GM10248 (cell line): ENCODE data around the gene SELENBP1.

Source experiments
- CTCF ChIA-PET: fragments of 300-600 bp; sonication (Branson Sonifier 250); formaldehyde crosslinking; extraction: SDS; loops from one replicate; lab custom pipeline; 2021; ENCODE audit warnings: antibody characterized with exemption; lab: Yijun Ruan, JAX
- POLR2A ChIA-PET: fragments of 350-650 bp; sonication (Branson Sonifier 250); formaldehyde crosslinking; extraction: SDS; loops from one replicate; lab custom pipeline; 2020; ENCODE audit warnings: antibody characterized with exemption; lab: Yijun Ruan, JAX
- DNase-seq: peaks from one replicate; pipeline ENCODE4 v3.0.0; 2012; ENCODE audit errors: extremely low spot score
- CTCF ChIP-seq: IDR thresholded peaks from 2 replicates; pipeline ENCODE4 v1.5.1; 2012; ENCODE audit warnings: mild to moderate bottlenecking, low read depth; ENCODE audit errors: extremely low read depth, missing control alignments, control extremely low read depth

Gene SELENBP1

GRCh38 chr1:151386002-151386401 lies 13.5 kb upstream of the SELENBP1 start:
- CTCF ChIA-PET = interaction anchor here (1.0 to 2.1 kb wide), 2 partner anchors 11 to 286 kb away, joined by 3 to 7 read pairs; no protein-coding TSS in a partner anchor

DNA sequence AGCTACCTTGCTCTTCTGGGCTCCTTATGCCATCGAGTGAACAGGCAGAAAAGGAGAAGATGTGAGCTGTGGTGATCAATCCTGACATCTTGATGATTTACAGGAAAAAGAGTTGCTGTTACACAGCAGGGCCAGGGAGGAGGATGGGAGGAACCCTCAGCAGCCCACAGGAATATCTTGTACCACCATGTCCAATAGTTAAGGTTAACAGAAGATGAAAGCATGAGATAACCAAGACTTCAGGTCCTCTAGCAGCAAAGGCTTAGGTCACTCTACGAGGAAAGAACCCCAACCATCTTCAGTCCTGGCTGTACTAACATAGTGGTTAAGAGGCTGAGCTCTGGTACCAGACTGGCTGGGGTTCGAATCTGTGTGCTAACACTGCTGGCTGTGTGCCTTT lies 12.1 kb upstream of the SELENBP1 start:
- no peak for DNase-seq
- ChIA-PET POLR2A (no interaction called here), CTCF (interaction anchor here (0.8 to 2.2 kb wide), 5 partner anchors 12 to 44 kb away, joined by 3 to 9 read pairs (median 4); partner anchors contain the start of genes PSMB4 and SELENBP1)
- no peak for TF ChIP-seq CTCF

More at GRCh38 chr1:151386002-151386401, 13.5 kb upstream of the SELENBP1 start:
- no peak for TF ChIP-seq CTCF
- no peak for DNase-seq
- POLR2A ChIA-PET = interaction anchor here (0.6 kb wide), 1 partner anchor 272 kb away, joined by 3 read pairs; no protein-coding TSS in a partner anchor

GRCh38 chr1:151377150-151377884 lies 4.8 kb upstream of the SELENBP1 start:
- ChIA-PET POLR2A (no interaction called here), CTCF (no interaction called here)
- no peak for TF ChIP-seq CTCF
- no peak for DNase-seq

GRCh38 chr1:151373196-151373595 lies 691 bp upstream of the SELENBP1 start:
- POLR2A ChIA-PET = no interaction called here
- CTCF ChIA-PET = interaction anchor here (1.0 kb wide), 1 partner anchor 9 kb away, joined by 3 read pairs; no protein-coding TSS in a partner anchor
- no peak for TF ChIP-seq CTCF
- no peak for DNase-seq

GRCh38 chr1:151371370-151372057 lies 991 bp downstream of the SELENBP1 start:
- TF ChIP-seq CTCF = no peak
- DNase-seq = no peak
- ChIA-PET POLR2A (no interaction called here), CTCF (interaction anchor here (1.0 to 1.2 kb wide), 2 partner anchors 13 to 33 kb away, joined by 3 to 4 read pairs; no protein-coding TSS in a partner anchor)

DNA sequence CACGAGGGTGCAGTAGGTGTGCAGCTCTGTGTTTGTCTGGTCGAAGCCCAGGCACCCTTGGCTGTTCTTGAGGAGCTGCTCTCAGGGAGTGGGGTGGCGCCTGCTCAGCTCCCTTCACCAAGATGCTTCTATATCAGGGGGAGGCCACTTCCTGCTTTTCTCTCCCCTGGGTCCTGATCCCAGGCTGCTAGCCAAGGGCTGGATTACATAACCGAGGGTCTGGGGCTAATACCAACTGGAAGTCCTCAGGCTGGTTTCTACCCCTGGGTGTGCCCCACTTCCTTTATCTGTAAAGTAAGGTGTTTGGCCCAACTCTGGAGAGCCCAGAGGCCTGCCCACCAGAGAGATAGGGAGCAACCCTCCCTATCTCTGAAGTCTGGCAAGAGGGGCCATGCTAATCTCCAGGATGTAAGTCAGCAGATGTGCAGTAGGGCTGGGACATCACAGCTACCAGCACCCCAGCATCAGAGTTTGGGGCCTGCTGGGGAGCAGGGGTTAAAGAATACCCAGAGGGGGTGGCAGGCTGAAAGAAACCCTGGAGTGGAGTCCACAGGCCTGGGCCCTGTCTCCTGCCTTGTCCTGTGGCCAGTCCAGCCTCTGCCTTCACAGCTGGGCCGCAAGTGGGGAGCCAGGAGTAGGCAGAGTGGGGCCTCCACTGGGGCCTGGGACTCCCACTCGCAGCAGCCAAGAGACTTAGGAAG lies 2.1 kb downstream of the SELENBP1 start:
- ChIA-PET POLR2A (no interaction called here), CTCF (interaction anchor here (1.2 to 2.9 kb wide), 2 partner anchors 12 to 14 kb away, joined by 4 to 8 read pairs; no protein-coding TSS in a partner anchor)
- DNase-seq = no peak
- no peak for TF ChIP-seq CTCF
